Mesothelial cell of epicardium (in vitro differentiated cells): ENCODE results near the gene MAGI2. TPM values are rescaled to one million over a fixed set of nuclear protein-coding genes. Genes with fewer than 3 reads are reported as not detected.

Experiments
- DNase-seq, 2 experiments: peaks; one replicate each; pipeline ENCODE4 v3.0.0; 2021; ENCODE audit warnings: low spot score in 2 of 2; ENCODE audit not compliant: unreplicated experiment in 2 of 2
- H3K27ac Mint-ChIP-seq: 2 replicates; pipeline ENCODE4 v1.8.0; 2021; ENCODE audit warnings: mixed read lengths
- H3K27me3 Mint-ChIP-seq: 2 replicates; pipeline ENCODE4 v1.8.0; 2021; ENCODE audit warnings: low read depth, mixed read lengths
- H3K36me3 Mint-ChIP-seq: 2 replicates; pipeline ENCODE4 v1.8.0; 2021; ENCODE audit warnings: mixed read lengths
- H3K4me1 Mint-ChIP-seq: 2 replicates; pipeline ENCODE4 v1.8.0; 2021; ENCODE audit warnings: mixed read lengths
- H3K4me3 Mint-ChIP-seq: 2 replicates; pipeline ENCODE4 v1.8.0; 2021; ENCODE audit warnings: mild to moderate bottlenecking, moderate library complexity, mixed read lengths
- H3K9me3 Mint-ChIP-seq: 2 replicates; pipeline ENCODE4 v1.8.0; 2021; ENCODE audit warnings: mixed read lengths
- CTCF ChIP-seq: fragments of 200-600 bp; sonication (generic); IDR thresholded peaks from one replicate; pipeline ENCODE4 v1.5.0; 2021; ENCODE audit warnings: antibody characterized with exemption; ENCODE audit not compliant: unreplicated experiment
- total RNA-seq: library from RNA; stranded (reverse); gene quantifications from 3 replicates; pipeline ENCODE4 v1.2.1, GENCODE V29; 2021

The MAGI2 gene
- total RNA-seq, 1 donor from 2014 or later, result 38.4 TPM

- H3K36me3 Mint-ChIP-seq, result no peaks in the 10 kb centered on the region
- no peak for TF ChIP-seq CTCF
Observed at GRCh38 chr7:79329464-79329863, 124.0 kb downstream of the MAGI2 start.

GRCh38 chr7:79320741-79321473, 132.6 kb downstream of the MAGI2 start:
- H3K36me3 Mint-ChIP-seq, result no peaks in the 10 kb centered on the region
- no peaks in the 10 kb centered on the region for H3K27me3 Mint-ChIP-seq
- TF ChIP-seq CTCF, result peak; percentile 48
- H3K4me1 Mint-ChIP-seq, result peaks cover 11% of the 10 kb centered on the region
- no peak for DNase-seq
- H3K27ac Mint-ChIP-seq, result no peak overlapping the region
- H3K4me3 Mint-ChIP-seq, result no peak overlapping the region
- H3K9me3 Mint-ChIP-seq, result no peaks in the 10 kb centered on the region

More at GRCh38 chr7:79329464-79329863, 124.0 kb downstream of the MAGI2 start:
- Mint-ChIP-seq H3K27ac (no peak overlapping the region), H3K4me1 (peaks cover 16% of the 10 kb centered on the region), H3K4me3 (no peak overlapping the region), H3K9me3 (no peaks in the 10 kb centered on the region), H3K27me3 (no peaks in the 10 kb centered on the region)
- DNase-seq, result no peak

GRCh38 chr7:79319369-79319768, 134.1 kb downstream of the MAGI2 start:
- no peak overlapping the region for H3K27ac Mint-ChIP-seq
- no peak for TF ChIP-seq CTCF
- peaks cover 5% of the 10 kb centered on the region for H3K4me1 Mint-ChIP-seq
- no peak overlapping the region for H3K4me3 Mint-ChIP-seq
- no peaks in the 10 kb centered on the region for H3K27me3 Mint-ChIP-seq
- DNase-seq, result no peak
- H3K9me3 Mint-ChIP-seq, result no peaks in the 10 kb centered on the region
- no peaks in the 10 kb centered on the region for H3K36me3 Mint-ChIP-seq

- Mint-ChIP-seq H3K4me3 (no peak overlapping the region), H3K36me3 (no peaks in the 10 kb centered on the region), H3K27me3 (no peaks in the 10 kb centered on the region), H3K4me1 (peaks cover 5% of the 10 kb centered on the region), H3K9me3 (no peaks in the 10 kb centered on the region), H3K27ac (no peak overlapping the region)
- TF ChIP-seq CTCF, result no peak
- no peak for DNase-seq
Observed at GRCh38 chr7:79317728-79318127, 135.7 kb downstream of the MAGI2 start.

- Mint-ChIP-seq H3K9me3 (no peaks in the 10 kb centered on the region), H3K27me3 (no peaks in the 10 kb centered on the region), H3K27ac (no peak overlapping the region), H3K4me1 (peaks cover 15% of the 10 kb centered on the region), H3K4me3 (no peak overlapping the region), H3K36me3 (no peaks in the 10 kb centered on the region)
- DNase-seq, result no peak
- no peak for TF ChIP-seq CTCF
Observed at GRCh38 chr7:79312022-79312421, 141.4 kb downstream of the MAGI2 start.

GRCh38 chr7:79308192-79308591, 145.3 kb downstream of the MAGI2 start:
- Mint-ChIP-seq H3K4me3 (no peak overlapping the region), H3K27ac (peak overlapping the region; percentile 32), H3K27me3 (no peaks in the 10 kb centered on the region), H3K36me3 (no peaks in the 10 kb centered on the region), H3K4me1 (peaks cover 17% of the 10 kb centered on the region), H3K9me3 (no peaks in the 10 kb centered on the region)
- DNase-seq, result no peak
- no peak for TF ChIP-seq CTCF
